Suprapubic skin (tissue), 4 donors: Measurements from ENCODE around the gene WNK2. TPM values are rescaled to one million over a fixed set of nuclear protein-coding genes. Genes with fewer than 3 reads are reported as not detected.
A peak's percentile ranks its signal among the peaks of the same experiment; 100 is the strongest.
"Not testable (repeated sequence)": the region's sequence is repeated elsewhere in the genome, so short reads cannot be mapped to it uniquely, and the experiment has no call there.

Experiments
- DNase-seq, 2 donors: peaks; one replicate each; pipeline ENCODE4 v3.0.0-alpha.2; 2019; ENCODE audit warnings: low spot score in 2 of 2
- H3K27ac ChIP-seq: fragments of 200-600 bp; sonication (generic); one replicate; pipeline ENCODE4 v1.5.1; 2019
- H3K27me3 ChIP-seq: fragments of 200-600 bp; sonication (generic); one replicate; pipeline ENCODE4 v1.5.1; 2019
- H3K36me3 ChIP-seq: fragments of 200-600 bp; sonication (generic); one replicate; pipeline ENCODE4 v1.5.1; 2019
- H3K4me1 ChIP-seq: fragments of 200-600 bp; sonication (generic); one replicate; pipeline ENCODE4 v1.5.1; 2019
- H3K4me3 ChIP-seq: fragments of 200-600 bp; sonication (generic); one replicate; pipeline ENCODE4 v1.5.1; 2019; ENCODE audit warnings: mild to moderate bottlenecking
- H3K9me3 ChIP-seq: fragments of 200-600 bp; sonication (generic); one replicate; pipeline ENCODE4 v1.5.1; 2019
- CTCF ChIP-seq, 2 donors: fragments of 200-600 bp in 1 of 2; fragments of 450-650 bp in 1 of 2; sonication (generic) in 1 of 2; IDR thresholded peaks; one replicate each; pipeline ENCODE4 v1.5.1; 2016 to 2019; ENCODE audit warnings: antibody characterized with exemption in 2 of 2, mild to moderate bottlenecking in 1 of 2, moderate library complexity in 1 of 2
- EP300 ChIP-seq: sonication (generic); formaldehyde crosslinking; IDR thresholded peaks from one replicate; pipeline ENCODE4 v1.6.1; 2017; ENCODE audit warnings: antibody characterized with exemption
- POLR2A ChIP-seq, 2 donors: fragments of 450-650 bp; IDR thresholded peaks; one replicate each; pipeline ENCODE4 v1.6.1; 2017; ENCODE audit warnings: antibody characterized with exemption in 2 of 2, mild to moderate bottlenecking in 2 of 2, moderate library complexity in 2 of 2
- POLR2AphosphoS5 ChIP-seq, 3 donors: sonication (generic); formaldehyde crosslinking; IDR thresholded peaks; one replicate each; pipeline ENCODE4 v1.6.1; 2017; ENCODE audit warnings: antibody characterized with exemption in 3 of 3
- WGBS: methylation state at CpG from one replicate; pipeline ENCODE4 v1.1.5; 2018; 5-methylcytosine and 5-hydroxymethylcytosine counted together
- total RNA-seq, 4 donors: library from RNA; depleted of rRNA; stranded (reverse); fragments of >200 nt; gene quantifications; one replicate each; pipeline ENCODE4 v1.1.0, GENCODE V29; 2016

WNK2 gene
- total RNA-seq, 4 donors from 2014 or later: 39.5 to 93.7 (median 45.3) TPM

GRCh38 chr9:93319992-93320500 is 136.1 kb downstream of the WNK2 start:
- DNase-seq: peak in 1 of 2 donors; percentile 75
- no peak for TF ChIP-seq EP300
- TF ChIP-seq POLR2AphosphoS5 (IDR thresholded peaks at IDR 0.05): no peak
- TF ChIP-seq POLR2A (IDR thresholded peaks at IDR 0.05): no peak
- no peak for TF ChIP-seq CTCF (IDR thresholded peaks at IDR 0.05)
- Histone ChIP-seq H3K27me3 (peaks cover 3% of the 10 kb centered on the region), H3K9me3 (no peaks in the 10 kb centered on the region), H3K36me3 (no peaks in the 10 kb centered on the region), H3K27ac (no peak overlapping the region), H3K4me1 (no peaks in the 10 kb centered on the region), H3K4me3 (no peak overlapping the region)
- 73% methylated on average over 16 of the region's 19 CpGs for WGBS

DNA sequence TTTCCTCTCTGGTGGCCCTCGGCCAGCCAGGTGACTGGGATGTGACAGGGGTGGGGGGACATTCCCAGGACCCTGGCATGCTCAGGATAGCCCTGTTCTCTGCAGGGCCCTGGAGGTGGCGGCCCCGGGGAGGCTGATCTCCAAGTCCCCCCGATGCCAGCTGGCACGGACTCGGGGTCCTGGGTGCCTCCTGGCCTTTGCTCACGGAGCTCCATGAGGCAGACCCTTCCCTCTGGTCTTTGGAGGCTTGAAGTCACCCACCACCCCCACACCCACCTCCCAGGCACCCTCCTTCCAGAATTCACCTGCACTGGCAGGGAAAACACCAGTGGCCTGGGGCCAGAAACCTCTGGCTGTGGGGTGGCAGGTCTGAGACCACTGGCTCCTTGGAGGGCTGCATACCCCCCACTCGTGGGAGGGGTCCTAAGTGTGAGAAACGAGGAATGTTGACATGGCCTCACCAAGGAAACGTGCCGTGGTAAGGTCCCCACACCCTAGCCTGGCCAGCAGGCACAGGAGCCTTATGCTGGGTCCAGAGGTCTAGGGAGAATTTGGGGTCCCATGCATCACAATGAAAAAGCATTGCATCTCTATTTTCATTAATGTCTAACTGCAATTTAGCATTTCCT is 136.8 kb downstream of the WNK2 start:
- no peaks in the 10 kb centered on the region for H3K4me1 ChIP-seq
- no peaks in the 10 kb centered on the region for H3K36me3 ChIP-seq
- 81% methylated on average over 10 of the region's 11 CpGs for WGBS
- DNase-seq: peak in 1 of 2 donors; percentile 63
- TF ChIP-seq POLR2A (IDR thresholded peaks at IDR 0.05) (no peak), POLR2AphosphoS5 (IDR thresholded peaks at IDR 0.05) (no peak), CTCF (IDR thresholded peaks at IDR 0.05) (no peak), EP300 (no peak)
- H3K27ac ChIP-seq: no peak overlapping the region
- H3K27me3 ChIP-seq: peaks cover 3% of the 10 kb centered on the region
- no peaks in the 10 kb centered on the region for H3K9me3 ChIP-seq
- H3K4me3 ChIP-seq: no peak overlapping the region

DNA sequence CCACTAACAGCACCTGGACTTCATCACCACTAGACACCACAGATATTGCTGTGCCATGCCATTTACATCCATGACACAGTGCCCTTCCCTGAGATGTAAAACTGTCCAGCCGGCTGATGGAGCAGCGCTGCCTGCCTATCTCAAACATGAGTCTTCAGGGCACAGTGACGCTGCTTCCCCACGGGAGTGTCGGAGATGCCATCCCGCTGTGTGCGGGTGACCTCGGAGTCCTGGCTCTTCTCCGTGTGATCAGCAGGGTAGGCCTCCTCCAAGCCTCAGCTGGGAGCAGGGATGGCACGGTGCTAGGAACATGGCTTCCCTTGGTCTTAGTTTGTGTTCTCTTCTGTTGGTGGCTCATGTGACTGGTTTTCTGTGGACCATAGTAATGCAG is 137.3 kb downstream of the WNK2 start:
- H3K4me3 ChIP-seq: no peak overlapping the region
- 92% methylated on average over 10 of the region's 10 CpGs for WGBS
- TF ChIP-seq EP300 (no peak), CTCF (IDR thresholded peaks at IDR 0.05) (no peak), POLR2AphosphoS5 (IDR thresholded peaks at IDR 0.05) (no peak), POLR2A (IDR thresholded peaks at IDR 0.05) (no peak)
- peak in 1 of 2 donors; percentile 44 for DNase-seq
- H3K9me3 ChIP-seq: no peaks in the 10 kb centered on the region
- no peaks in the 10 kb centered on the region for H3K4me1 ChIP-seq
- H3K27me3 ChIP-seq: peaks cover 3% of the 10 kb centered on the region
- H3K36me3 ChIP-seq: no peaks in the 10 kb centered on the region
- no peak overlapping the region for H3K27ac ChIP-seq

DNA sequence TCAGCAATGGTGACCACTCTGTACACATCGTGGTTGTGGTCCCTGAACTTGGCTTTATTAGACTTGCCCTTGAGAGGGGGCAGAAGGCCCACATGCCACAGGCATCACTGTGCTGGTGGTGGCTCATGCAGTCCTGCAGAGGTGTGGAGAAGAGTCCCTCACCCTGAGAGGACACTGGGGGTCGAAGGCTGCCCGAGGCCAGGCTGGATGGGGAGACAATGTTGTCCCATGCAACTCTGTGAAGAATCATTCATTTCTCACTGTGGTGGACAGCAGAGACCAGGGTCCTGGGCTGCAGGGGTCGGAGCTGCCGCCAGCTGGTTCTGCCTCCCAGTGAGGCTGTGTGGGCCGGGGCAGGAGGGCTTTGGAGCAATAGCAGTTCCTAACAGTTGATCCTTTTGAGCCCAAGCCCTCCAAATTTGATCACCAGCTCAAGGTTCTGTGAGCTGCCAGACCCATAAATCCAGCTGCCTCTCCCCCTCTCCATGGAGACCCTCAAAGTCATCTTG is 139.6 kb downstream of the WNK2 start:
- not testable (repeated sequence) for H3K9me3 ChIP-seq, H3K27me3 ChIP-seq, H3K27ac ChIP-seq, H3K4me1 ChIP-seq, H3K4me3 ChIP-seq, DNase-seq, H3K36me3 ChIP-seq
- 78% methylated on average over 3 of the region's 6 CpGs for WGBS

DNA sequence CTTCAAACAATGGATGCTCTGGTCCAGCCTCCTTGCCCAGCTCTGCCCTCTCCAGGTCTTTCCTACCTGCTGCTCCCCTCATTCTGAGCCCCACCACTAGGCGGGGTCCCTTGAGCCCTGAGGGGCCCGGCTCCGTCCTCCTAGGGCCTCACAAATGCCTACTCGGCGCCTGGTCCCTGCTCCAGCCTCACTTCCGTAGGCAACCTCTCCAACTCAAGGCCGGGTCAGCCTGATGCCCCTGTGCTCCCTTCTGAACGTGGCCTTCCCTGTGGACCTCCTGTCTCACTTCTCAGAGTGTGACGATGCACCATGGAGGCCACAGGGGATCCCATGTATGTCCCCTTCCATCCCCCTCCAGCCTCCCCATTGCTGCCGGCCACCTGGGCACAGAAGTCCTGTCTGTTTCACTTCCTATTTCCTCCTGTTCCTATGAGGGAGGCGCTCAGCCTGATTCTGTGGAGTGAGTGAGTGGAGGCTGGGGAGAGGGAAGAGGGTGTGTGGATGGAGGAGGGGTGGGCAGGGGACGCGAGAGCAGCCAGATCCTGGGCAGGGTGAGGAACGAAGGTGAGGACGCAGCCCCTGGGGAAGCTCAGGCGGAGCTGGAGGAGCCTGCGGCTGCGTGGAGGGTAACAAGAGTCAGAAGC is 140.4 kb downstream of the WNK2 start:
- peak in 1 of 2 donors; percentile 76 for DNase-seq
- Histone ChIP-seq H3K36me3 (no peaks in the 10 kb centered on the region), H3K9me3 (no peaks in the 10 kb centered on the region), H3K4me1 (no peaks in the 10 kb centered on the region), H3K4me3 (no peak overlapping the region), H3K27ac (no peak overlapping the region), H3K27me3 (peaks cover 3% of the 10 kb centered on the region)
- TF ChIP-seq POLR2A (IDR thresholded peaks at IDR 0.05) (no peak), POLR2AphosphoS5 (IDR thresholded peaks at IDR 0.05) (no peak), EP300 (no peak), CTCF (IDR thresholded peaks at IDR 0.05) (no peak)
- WGBS: 68% methylated on average over 18 of the region's 18 CpGs
